Measurements from ENCODE around the gene MTG2. TPM values are rescaled to one million over a fixed set of nuclear protein-coding genes. Genes with fewer than 3 reads are reported as not detected.
A peak's percentile ranks its signal among the peaks of the same experiment; 100 is the strongest.

The MTG2 gene
- total and polyA plus RNA-seq, 2 of the 13 experiments (the other 11 are each of a cell fraction or from before 2014, with no cell fraction given) = 20.4 to 37.8 TPM

DNA sequence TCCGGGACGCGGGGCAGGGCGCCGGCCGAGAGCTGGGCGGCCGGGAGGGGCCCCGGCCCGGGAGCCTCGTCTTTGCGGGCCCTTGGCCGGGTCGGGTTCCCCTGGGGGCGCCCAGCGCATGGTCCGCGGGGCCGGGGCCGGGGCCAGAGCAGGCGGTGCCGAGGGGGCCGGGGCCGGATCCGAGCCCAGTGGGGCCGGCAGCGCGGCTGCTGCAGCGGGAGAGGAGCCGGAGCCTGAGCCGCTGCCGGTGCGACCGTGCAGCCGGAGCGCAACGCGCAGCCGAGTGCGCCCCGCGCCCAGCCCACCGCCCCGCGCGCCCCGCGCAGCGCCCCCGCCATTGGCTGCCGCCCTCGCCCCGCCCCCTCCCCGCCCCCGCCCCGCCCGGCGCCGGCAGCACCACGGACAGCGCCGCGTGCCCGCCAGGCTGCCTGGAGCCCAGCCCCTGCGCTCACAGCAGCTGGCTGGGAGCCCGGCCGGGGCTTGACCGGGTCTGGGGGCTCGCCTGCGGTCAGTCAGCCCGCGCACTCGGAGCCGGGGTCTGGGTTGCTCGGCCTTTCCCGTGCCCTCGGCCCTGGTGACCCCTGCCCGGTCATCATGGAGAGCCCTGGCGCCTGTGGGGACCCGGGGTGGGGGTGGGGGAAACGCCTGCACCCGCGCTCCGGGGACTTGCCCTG, 37.3 kb downstream of the MTG2 start, which contains the start of gene HRH3 (continued):
- TF ChIP-seq ZSCAN29 (CRISPR knock-in tag; conservative IDR thresholded peaks at IDR 0.05) (0 out of 2 replicates have a peak, but pooled peaks have one; percentile 42), SOX13 (IDR thresholded peaks at IDR 0.05) (no peak), SOX13 (CRISPR knock-in tag; conservative IDR thresholded peaks at IDR 0.05 in 1 of 2, IDR thresholded peaks at IDR 0.05 in 1 of 2) (peak in 1 of 2 experiments; percentile 33; a peak in 1 of 4 replicates), DNMT3B (CRISPR knock-in tag; conservative IDR thresholded peaks at IDR 0.05) (peak; percentile 69; the same call in 1 of the 2 replicates), KAT2B (IDR thresholded peaks at IDR 0.05; ENCODE audit: borderline replicate concordance, low read depth, low read length) (no peak), XBP1 (CRISPR knock-in tag; IDR thresholded peaks at IDR 0.05) (no peak), RFXANK (CRISPR knock-in tag; IDR thresholded peaks at IDR 0.05) (no peak; the same call in 1 of the 2 replicates), FOXA3 (CRISPR knock-in tag; IDR thresholded peaks at IDR 0.05) (peak; percentile 35; the same call in 1 of the 2 replicates), ZNF749 (CRISPR knock-in tag; IDR thresholded peaks at IDR 0.05; ENCODE audit: borderline replicate concordance) (no peak), MAFF (IDR thresholded peaks at IDR 0.05; ENCODE audit: low read depth, low read length) (no peak), RXRB (CRISPR knock-in tag; IDR thresholded peaks at IDR 0.05; ENCODE audit: borderline replicate concordance) (peak; percentile 24; the same call in 1 of the 2 replicates), ASH2L (IDR thresholded peaks at IDR 0.05; ENCODE audit: insufficient read length, low read depth, low read length) (no peak), ZNF883 (CRISPR knock-in tag; IDR thresholded peaks at IDR 0.05; ENCODE audit: not compliant biosample characterization) (peak; percentile 89), CBFB (CRISPR knock-in tag; IDR thresholded peaks at IDR 0.05) (0 out of 2 replicates have a peak, but pooled peaks have one; percentile 47), CBX5 (CRISPR knock-in tag; IDR thresholded peaks at IDR 0.05; ENCODE audit: borderline replicate concordance) (no peak), ZNF138 (CRISPR knock-in tag; IDR thresholded peaks at IDR 0.05; ENCODE audit: low read depth) (no peak; the same call in 1 of the 2 replicates), STAT5B (CRISPR knock-in tag; IDR thresholded peaks at IDR 0.05) (0 out of 2 replicates have a peak, but pooled peaks have one; percentile 90), ELF3 (CRISPR knock-in tag; IDR thresholded peaks at IDR 0.05) (0 out of 2 replicates have a peak, but pooled peaks have one; percentile 36), ZNF563 (CRISPR knock-in tag; IDR thresholded peaks at IDR 0.05) (peak; percentile 79; the same call in 1 of the 2 replicates)
- TF ChIP-seq, protein P1, sequence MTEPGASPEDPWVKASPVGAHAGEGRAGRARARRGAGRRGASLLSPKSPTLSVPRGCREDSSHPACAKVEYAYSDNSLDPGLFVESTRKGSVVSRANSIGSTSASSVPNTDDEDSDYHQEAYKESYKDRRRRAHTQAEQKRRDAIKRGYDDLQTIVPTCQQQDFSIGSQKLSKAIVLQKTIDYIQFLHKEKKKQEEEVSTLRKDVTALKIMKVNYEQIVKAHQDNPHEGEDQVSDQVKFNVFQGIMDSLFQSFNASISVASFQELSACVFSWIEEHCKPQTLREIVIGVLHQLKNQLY (CRISPR knock-in tag; IDR thresholded peaks at IDR 0.05) = peak; percentile 41; the same call in 1 of the 2 replicates
- TF ChIP-seq, protein P2, sequence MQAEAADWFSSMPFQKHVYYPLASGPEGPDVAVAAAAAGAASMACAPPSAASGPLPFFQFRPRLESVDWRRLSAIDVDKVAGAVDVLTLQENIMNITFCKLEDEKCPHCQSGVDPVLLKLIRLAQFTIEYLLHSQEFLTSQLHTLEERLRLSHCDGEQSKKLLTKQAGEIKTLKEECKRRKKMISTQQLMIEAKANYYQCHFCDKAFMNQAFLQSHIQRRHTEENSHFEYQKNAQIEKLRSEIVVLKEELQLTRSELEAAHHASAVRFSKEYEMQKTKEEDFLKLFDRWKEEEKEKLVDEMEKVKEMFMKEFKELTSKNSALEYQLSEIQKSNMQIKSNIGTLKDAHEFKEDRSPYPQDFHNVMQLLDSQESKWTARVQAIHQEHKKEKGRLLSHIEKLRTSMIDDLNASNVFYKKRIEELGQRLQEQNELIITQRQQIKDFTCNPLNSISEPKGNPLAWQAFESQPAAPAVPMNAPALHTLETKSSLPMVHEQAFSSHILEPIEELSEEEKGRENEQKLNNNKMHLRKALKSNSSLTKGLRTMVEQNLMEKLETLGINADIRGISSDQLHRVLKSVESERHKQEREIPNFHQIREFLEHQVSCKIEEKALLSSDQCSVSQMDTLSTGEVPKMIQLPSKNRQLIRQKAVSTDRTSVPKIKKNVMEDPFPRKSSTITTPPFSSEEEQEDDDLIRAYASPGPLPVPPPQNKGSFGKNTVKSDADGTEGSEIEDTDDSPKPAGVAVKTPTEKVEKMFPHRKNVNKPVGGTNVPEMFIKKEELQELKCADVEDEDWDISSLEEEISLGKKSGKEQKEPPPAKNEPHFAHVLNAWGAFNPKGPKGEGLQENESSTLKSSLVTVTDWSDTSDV (CRISPR knock-in tag; IDR thresholded peaks at IDR 0.05) = 0 out of 2 replicates have a peak, but pooled peaks have one; percentile 37
- TF ChIP-seq, protein P3, sequence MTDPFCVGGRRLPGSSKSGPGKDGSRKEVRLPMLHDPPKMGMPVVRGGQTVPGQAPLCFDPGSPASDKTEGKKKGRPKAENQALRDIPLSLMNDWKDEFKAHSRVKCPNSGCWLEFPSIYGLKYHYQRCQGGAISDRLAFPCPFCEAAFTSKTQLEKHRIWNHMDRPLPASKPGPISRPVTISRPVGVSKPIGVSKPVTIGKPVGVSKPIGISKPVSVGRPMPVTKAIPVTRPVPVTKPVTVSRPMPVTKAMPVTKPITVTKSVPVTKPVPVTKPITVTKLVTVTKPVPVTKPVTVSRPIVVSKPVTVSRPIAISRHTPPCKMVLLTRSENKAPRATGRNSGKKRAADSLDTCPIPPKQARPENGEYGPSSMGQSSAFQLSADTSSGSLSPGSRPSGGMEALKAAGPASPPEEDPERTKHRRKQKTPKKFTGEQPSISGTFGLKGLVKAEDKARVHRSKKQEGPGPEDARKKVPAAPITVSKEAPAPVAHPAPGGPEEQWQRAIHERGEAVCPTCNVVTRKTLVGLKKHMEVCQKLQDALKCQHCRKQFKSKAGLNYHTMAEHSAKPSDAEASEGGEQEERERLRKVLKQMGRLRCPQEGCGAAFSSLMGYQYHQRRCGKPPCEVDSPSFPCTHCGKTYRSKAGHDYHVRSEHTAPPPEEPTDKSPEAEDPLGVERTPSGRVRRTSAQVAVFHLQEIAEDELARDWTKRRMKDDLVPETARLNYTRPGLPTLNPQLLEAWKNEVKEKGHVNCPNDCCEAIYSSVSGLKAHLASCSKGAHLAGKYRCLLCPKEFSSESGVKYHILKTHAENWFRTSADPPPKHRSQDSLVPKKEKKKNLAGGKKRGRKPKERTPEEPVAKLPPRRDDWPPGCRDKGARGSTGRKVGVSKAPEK (CRISPR knock-in tag; IDR thresholded peaks at IDR 0.05; ENCODE audit: borderline replicate concordance) = no peak
- TF ChIP-seq, protein P4, sequence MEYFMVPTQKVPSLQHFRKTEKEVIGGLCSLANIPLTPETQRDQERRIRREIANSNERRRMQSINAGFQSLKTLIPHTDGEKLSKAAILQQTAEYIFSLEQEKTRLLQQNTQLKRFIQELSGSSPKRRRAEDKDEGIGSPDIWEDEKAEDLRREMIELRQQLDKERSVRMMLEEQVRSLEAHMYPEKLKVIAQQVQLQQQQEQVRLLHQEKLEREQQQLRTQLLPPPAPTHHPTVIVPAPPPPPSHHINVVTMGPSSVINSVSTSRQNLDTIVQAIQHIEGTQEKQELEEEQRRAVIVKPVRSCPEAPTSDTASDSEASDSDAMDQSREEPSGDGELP (IDR thresholded peaks at IDR 0.05; ENCODE audit: borderline replicate concordance, low read depth) = peak; percentile 62; the same call in 1 of the 2 replicates

Measured in HepG2 (cell line).